Colonic mucosa (tissue), 4 donors: ENCODE data around the gene GRIA2. TPM values are rescaled to one million over a fixed set of nuclear protein-coding genes. Genes with fewer than 3 reads are reported as not detected.

Source experiments
- DNase-seq: peaks from one replicate; pipeline ENCODE4 v3.0.0-alpha.2; 2020
- H3K27ac ChIP-seq: fragments of 200-600 bp; one replicate; pipeline ENCODE4 v1.8.0; 2021
- H3K27me3 ChIP-seq: fragments of 200-600 bp; one replicate; pipeline ENCODE4 v1.8.0; 2021
- H3K36me3 ChIP-seq: fragments of 200-600 bp; one replicate; pipeline ENCODE4 v1.8.0; 2021
- H3K4me1 ChIP-seq: fragments of 200-600 bp; one replicate; pipeline ENCODE4 v1.8.0; 2021; ENCODE audit warnings: mild to moderate bottlenecking
- H3K4me3 ChIP-seq: fragments of 200-600 bp; one replicate; pipeline ENCODE4 v1.8.0; 2021
- H3K9ac ChIP-seq, 2 donors: one replicate each; pipeline ENCODE4 v1.7.0; 2013; ENCODE audit warnings: control low read depth in 2 of 2, low read depth in 2 of 2, low read length in 2 of 2
- H3K9me3 ChIP-seq: fragments of 200-600 bp; one replicate; pipeline ENCODE4 v1.8.0; 2021
- CTCF ChIP-seq: fragments of 200-600 bp; IDR thresholded peaks from one replicate; pipeline ENCODE4 v1.8.0; 2022; ENCODE audit warnings: antibody characterized with exemption, mild to moderate bottlenecking
- intact Hi-C: fragments of 100-400 bp; cut with DNase I; formaldehyde crosslinking; loops from one replicate; pipeline ENCODE4 v1.14.1; 2022
- total RNA-seq, 2 donors: library from RNA; stranded (reverse); fragmentation: NEBNext Ultra II Directional in 1 of 2; extraction: Animal tissue kit (Norgen Biotek cat#: 25700) in 1 of 2; gene quantifications; one replicate each; pipeline ENCODE4 v1.2.1, GENCODE V29; 2021
- donor health status: healthy.
- donor health status: DM: no; HTN: no; CAD: no.
- donor health status: DM: no; HTN: no; CAD: no.

The GRIA2 gene
- total RNA-seq, 2 donors from 2014 or later: not detected

GRCh38 chr4:157196046-157196445 lies 24.5 kb upstream of the GRIA2 start:
- Histone ChIP-seq H3K9ac (no peak overlapping the region), H3K9me3 (no peaks in the 10 kb centered on the region), H3K4me3 (no peak overlapping the region), H3K27me3 (no peaks in the 10 kb centered on the region), H3K27ac (no peak overlapping the region), H3K4me1 (no peaks in the 10 kb centered on the region), H3K36me3 (no peaks in the 10 kb centered on the region)
- DNase-seq: no peak
- intact Hi-C loops: no loop called here
- TF ChIP-seq CTCF: no peak

GRCh38 chr4:157204634-157205244 lies 15.8 kb upstream of the GRIA2 start:
- DNase-seq: no peak
- no peaks in the 10 kb centered on the region for H3K36me3 ChIP-seq
- no peaks in the 10 kb centered on the region for H3K9me3 ChIP-seq
- TF ChIP-seq CTCF: peak; percentile 28
- H3K4me3 ChIP-seq: no peak overlapping the region
- H3K27me3 ChIP-seq: no peaks in the 10 kb centered on the region
- H3K27ac ChIP-seq: no peak overlapping the region
- H3K9ac ChIP-seq: no peak overlapping the region
- intact Hi-C loops: loop anchor here (10.0 kb wide), 1 partner anchor 730 kb away; no protein-coding TSS in a partner anchor
- H3K4me1 ChIP-seq: no peaks in the 10 kb centered on the region

GRCh38 chr4:157217708-157218107 lies 2.8 kb upstream of the GRIA2 start:
- no peak overlapping the region for H3K27ac ChIP-seq
- H3K9me3 ChIP-seq: no peaks in the 10 kb centered on the region
- no peak for TF ChIP-seq CTCF
- no peak for DNase-seq
- no peaks in the 10 kb centered on the region for H3K4me1 ChIP-seq
- no peaks in the 10 kb centered on the region for H3K36me3 ChIP-seq
- intact Hi-C loops: loop anchor here (2.0 kb wide), 1 partner anchor 759 kb away; no protein-coding TSS in a partner anchor
- peaks cover 27% of the 10 kb centered on the region for H3K27me3 ChIP-seq
- no peak overlapping the region for H3K4me3 ChIP-seq
- H3K9ac ChIP-seq: no peak overlapping the region

- no peak overlapping the region for H3K4me3 ChIP-seq
- intact Hi-C loops: loop anchor here (2.0 kb wide), 1 partner anchor 757 kb away; no protein-coding TSS in a partner anchor
- H3K27me3 ChIP-seq: peaks cover 29% of the 10 kb centered on the region
Observed at GRCh38 chr4:157219711-157220370, 687 bp upstream of the GRIA2 start.

GRCh38 chr4:157221426-157221894 lies 932 bp downstream of the GRIA2 start:
- Histone ChIP-seq H3K27me3 (peaks cover 29% of the 10 kb centered on the region), H3K4me3 (no peak overlapping the region), H3K36me3 (no peaks in the 10 kb centered on the region), H3K9me3 (no peaks in the 10 kb centered on the region), H3K27ac (no peak overlapping the region), H3K9ac (no peak overlapping the region), H3K4me1 (no peaks in the 10 kb centered on the region)
- no peak for DNase-seq
- TF ChIP-seq CTCF: no peak
- intact Hi-C loops: no loop called here

More at GRCh38 chr4:157219711-157220370, 687 bp upstream of the GRIA2 start:
- Histone ChIP-seq H3K9ac (no peak overlapping the region), H3K27ac (no peak overlapping the region), H3K36me3 (no peaks in the 10 kb centered on the region), H3K4me1 (no peaks in the 10 kb centered on the region), H3K9me3 (no peaks in the 10 kb centered on the region)
- no peak for DNase-seq
- no peak for TF ChIP-seq CTCF
